Posterior vena cava (tissue), 2 donors: ENCODE measurements around the gene SHISA2. TPM values are rescaled to one million over a fixed set of nuclear protein-coding genes. Genes with fewer than 3 reads are reported as not detected.

Experiments used
- DNase-seq: peaks from one replicate; pipeline ENCODE4 v3.0.0-alpha.2; 2020; ENCODE audit warnings: low spot score
- intact Hi-C, 2 donors: fragments of 100-400 bp; cut with DNase I; formaldehyde crosslinking; loops; one replicate each; pipeline versions ENCODE4 v1.14.1 to v1.14.2; 2022 to 2023
- total RNA-seq, 2 donors: library from RNA; stranded (reverse); fragmentation: NEBNext Ultra II Directional; extraction: Animal tissue kit (Norgen Biotek cat#: 25700); gene quantifications; one replicate each; pipeline ENCODE4 v1.2.1, GENCODE V29; 2021
- donor health status: DM: yes; HTN: yes; CAD: no.
- donor health status: DM: yes; HTN: yes; CAD: no.

Gene SHISA2
- total RNA-seq, 2 donors from 2014 or later = 0.97 to 1.2 TPM

DNA sequence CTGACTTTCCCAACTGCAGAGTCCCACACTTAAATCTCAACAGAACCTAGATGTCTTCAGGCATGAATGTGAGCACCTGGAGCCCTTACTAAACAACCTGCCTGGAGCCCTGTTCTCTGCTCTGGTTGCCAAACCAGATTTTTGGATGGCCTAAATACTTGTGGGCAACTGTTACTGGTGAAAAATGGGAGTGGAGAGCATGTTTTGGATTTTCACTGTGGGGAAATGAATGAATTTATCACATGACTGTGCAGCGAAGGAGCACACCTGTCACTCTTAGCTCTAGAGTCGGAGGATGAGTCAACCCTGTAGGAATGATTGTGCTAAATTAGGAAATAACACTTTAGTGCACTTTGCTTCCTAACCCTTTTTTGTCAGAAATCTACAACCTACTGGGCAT is 30.3 kb downstream of the SHISA2 start:
- no peak for DNase-seq
- intact Hi-C loops = no loop called here

DNA sequence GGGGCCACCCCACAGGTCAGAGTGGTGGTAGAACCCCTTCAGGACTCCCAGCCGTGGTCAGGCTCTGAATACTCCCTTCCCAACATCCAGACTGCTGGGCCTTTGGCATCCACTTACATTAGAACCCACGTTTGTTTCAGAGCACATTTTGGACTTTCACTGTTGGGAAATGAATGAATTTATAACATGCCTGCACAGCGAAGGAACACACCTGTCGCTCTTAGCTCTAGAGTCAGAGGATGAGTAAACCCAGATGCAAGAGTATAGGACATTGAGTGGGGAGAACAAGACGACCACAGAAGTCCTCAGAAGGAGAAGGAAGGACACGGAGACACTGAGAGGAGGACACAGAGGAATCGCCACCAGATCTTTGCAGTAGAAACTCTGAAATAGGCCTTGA is 30.9 kb downstream of the SHISA2 start:
- DNase-seq = no peak
- intact Hi-C loops = no loop called here

DNA sequence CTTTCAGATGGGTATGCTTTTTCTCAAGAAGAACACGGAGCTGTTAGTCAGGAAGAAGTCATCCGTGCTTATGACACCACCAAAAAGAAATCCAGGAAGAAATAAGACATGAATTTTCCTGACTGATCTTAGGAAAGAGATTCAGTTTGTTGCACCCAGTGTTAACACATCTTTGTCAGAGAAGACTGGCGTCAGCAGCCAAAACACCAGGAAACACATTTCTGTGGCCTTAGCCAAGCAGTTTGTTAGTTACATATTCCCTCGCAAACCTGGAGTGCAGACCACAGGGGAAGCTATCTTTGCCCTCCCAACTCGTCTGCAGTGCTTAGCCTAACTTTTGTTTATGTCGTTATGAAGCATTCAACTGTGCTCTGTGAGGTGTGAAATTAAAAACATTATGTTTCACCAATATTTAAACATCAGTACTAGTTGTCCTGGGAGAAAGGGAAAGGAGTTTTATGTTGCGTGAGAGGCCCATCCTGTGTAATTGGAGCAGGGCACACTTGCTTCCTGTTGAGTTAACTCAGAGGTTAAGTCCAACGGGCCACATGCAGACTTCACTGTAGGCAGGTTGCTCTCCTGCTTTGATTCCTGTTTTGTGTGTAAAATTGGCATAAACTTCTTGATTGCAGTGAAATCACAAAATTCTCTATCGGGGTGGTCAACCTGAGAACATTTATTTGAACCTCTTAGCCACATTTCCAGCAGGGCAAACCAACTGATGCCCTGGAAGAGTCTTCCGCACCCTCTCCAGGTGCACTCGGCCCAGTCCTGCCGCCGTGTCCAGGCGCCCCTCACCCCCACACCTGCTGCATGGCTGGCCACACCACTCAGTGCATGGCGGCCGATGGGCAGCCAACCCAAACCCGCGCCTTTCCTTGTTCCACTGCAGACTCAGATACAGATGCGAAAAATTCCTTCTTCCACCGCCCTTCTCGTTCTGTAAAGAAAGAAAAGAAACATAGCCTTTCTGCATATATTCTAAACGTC is 31.6 kb downstream of the SHISA2 start:
- intact Hi-C loops = no loop called here
- DNase-seq = no peak

DNA sequence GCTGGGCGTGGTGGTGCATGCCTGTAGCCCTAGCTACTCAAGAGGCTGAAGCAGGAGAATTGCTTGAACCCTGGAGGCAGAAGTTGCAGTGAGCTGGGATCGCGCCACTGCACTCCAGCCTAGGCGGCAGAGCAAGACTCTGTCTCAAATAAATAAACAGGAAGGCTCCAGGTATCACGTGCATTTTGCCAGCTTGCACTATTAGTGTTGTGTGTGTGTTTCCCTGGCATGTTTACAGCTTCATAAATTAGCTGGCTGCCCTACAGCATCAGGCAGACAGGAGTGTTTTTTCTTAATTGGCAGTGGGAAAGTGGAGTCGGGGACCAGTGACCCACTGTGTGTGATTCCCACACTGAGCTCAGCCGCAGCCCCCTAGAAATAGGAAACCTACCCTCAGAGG is 32.6 kb downstream of the SHISA2 start:
- intact Hi-C loops = no loop called here
- DNase-seq = no peak

DNA sequence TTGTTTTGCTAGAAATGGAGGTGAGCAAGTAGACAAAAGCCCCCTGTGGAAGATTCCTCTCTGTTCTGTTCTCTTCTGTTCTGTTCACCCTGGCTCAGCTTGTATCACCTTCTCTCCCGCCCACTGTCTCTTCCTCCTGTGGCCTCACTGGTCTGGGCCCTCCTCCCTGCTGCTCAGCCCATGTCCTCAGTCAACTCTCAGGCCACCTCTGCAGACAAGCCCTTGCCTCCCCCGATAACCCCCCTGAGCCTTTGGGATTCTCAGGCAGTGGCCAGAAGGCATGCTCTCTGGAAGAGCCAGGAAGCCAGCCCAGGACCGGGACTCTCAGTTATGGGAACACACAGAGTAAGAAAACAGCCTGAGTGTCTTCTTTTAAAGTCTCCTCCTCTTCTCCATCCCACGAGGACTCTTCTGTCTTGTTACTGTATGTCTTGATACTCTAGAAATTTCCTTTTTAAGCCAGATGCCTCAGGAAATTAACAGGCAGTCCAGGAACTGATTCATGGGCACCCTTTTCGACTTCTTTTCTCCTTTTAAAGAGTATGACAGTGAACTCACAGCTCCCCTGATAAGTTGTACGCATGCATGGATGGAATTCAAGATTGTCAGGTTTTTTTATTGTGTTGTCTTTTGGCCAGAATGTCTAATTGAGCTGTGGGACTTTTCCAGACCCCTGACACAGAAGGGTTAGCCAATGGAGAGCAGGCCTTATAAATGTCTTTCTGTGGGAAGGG is 33.7 kb downstream of the SHISA2 start:
- no peak for DNase-seq
- intact Hi-C loops = no loop called here

DNA sequence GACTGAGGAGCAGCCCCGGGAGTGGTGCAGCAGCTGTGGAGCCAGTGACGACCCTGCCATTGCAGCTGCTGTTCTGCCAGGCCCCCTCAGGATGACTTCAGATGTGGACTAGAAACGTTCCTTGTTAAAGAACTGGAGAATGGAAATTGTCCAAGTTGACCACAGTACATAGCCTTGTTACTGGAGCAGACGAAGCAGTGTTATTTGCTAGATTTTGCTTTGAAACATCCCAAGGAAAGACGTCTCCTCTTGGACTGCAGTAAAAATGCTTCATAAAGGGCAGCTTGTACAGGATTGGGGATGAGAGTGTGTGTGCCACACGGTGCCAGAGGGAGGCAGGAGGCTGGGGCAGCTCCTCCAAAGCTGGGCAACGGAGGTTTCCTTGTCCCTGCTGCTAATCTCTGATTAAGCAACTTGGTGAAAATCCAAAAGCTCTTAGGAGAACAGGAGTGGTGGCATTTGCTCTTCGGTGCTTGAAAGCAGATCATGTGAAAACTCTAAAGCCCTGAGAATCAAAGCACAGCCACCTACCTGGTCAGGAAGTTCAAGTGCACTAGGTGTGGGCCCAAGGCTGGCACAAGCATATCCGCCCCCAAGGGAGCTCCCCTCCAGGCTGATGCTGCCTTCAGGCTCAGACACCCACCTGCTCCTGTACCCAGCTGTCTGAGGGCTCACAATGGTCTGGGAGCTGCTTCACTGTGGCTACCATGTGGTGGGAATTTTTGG is 34.5 kb downstream of the SHISA2 start:
- intact Hi-C loops = no loop called here
- no peak for DNase-seq

DNA sequence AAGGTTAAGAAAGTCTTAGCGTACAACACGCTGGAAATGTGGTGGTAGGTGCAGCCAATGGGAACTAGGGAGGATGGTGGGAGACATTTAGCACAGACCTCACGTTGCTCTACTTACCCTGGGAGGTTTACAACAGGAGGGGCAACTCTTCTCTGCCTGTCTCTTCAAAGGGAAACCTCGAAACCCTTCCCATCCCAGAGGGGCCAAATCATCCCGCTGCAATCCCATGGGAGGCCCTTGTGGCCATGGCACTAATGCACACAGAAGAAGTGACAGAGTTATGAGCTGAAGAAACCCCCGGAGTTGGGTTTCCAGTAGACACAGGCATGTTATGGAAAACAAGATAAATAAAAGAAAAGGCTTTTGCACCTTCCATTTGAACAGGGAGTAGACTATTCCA is 35.6 kb downstream of the SHISA2 start:
- intact Hi-C loops = no loop called here
- no peak for DNase-seq

DNA sequence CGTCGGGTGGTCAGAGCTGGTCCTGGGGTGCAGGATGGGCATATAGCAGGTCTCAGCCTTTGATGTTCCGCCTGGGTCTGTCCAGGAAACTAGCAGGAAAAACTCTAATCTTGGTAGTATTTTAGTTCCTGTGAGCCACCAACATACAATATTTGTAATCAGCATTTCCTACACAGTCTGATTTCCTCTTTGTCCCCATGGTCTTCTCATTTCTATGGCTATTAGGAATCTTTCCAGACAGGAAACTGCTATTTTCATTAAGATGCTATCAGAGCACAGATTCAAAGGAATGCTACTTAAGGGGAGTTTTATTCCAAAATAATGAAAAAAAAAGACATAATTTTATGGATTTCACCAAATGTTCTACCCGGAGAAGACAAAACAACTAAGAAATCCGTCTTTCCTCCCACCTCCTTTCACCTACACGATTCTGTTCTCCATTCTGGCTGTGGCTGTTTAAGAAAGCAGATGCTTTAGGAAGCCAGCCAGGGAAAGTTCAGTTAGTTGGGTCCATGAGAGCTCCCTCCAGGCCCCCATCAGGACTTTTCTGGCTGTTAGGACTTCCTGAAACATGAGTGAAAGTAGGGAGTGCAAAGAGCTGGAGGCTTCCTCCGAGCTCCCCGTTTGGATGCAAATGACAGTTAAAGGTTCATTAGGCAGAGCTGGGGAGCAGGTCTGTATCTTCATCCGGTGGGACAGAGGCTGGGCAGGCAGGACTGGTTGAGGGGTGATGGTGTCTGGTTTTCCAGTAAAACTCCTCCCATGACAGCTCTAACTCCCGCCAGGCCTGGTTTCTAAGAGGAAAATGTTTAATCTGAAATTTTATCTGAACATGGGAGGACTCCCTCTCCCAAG is 36.3 kb downstream of the SHISA2 start:
- no peak for DNase-seq
- intact Hi-C loops = no loop called here

DNA sequence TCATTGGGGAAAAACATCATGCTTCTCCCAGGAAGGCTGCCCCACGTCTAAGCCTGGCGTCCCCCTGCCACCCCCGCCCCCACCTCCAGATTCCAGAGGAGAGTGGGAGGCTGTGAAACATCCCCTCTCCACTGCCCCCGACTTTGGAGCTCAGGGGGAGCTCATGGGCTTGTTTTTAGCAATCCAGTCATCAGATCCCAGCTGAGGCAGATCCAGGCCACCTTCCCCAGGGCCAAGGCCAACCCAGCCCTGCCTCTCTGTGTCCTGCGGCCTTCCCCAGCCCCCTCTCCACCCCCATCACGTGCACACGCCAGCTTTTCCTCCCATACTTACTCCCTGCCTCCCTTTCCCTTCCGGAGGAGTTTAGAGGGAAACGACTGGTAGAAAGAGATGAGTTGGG is 38.8 kb downstream of the SHISA2 start:
- no peak for DNase-seq
- intact Hi-C loops = no loop called here

DNA sequence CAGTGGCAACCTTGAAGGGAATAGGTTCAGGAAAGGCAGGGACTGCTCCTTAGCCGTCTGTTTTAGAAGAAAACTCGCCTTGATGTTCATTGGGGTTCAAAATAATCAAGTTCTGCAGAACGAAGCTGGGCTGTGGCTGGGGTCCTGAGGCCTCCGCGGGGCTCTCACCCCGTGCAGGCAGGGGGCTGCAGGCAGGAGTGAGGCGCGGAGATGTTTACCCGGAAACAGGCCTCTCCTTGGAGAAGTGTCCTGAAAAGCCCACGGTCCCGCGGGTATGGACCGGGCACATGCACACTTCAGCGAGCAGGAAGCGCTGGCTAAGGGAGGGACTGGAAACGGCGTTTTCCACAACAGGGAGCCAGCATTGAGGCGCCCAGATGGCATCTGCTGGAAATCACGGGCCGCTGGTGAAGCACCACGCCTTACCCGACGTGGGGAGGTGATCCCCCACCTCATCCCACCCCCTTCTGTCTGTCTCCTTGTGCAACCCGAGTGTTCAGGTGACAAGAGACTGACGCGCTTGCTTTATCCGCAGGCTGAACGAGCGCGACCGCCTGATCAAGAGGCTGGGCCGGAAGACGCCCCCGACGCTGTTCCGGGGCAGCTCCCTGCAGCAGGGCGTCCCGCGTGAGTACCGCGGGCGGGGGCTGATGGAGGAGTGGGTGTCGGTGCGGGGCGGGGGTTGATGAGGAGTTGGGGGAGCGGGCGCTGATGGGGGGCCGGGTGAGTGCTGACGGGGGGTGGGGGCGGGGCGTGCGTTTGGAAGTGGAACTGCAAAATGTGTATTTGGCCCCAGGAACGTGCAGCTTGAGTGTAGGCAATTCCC is 39.6 kb downstream of the SHISA2 start:
- no peak for DNase-seq
- intact Hi-C loops = no loop called here

DNA sequence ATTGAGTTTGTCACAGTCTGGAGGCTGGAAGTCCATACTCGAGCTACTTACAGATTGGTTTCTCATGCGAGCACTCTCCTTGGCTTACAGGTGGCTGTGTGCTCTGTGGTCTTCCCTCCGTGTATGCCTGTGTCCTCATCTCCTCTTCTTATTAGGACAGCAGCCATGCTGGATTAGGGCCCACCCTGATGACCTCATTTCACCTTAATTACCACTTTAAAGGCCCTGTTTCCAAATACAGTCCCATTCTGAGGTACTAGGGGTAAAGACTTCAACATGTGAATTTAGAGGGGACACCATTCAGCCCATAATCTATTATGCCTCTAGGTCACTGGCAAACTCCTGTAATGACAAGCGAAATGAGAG is 40.6 kb downstream of the SHISA2 start:
- no peak for DNase-seq
- intact Hi-C loops = no loop called here

DNA sequence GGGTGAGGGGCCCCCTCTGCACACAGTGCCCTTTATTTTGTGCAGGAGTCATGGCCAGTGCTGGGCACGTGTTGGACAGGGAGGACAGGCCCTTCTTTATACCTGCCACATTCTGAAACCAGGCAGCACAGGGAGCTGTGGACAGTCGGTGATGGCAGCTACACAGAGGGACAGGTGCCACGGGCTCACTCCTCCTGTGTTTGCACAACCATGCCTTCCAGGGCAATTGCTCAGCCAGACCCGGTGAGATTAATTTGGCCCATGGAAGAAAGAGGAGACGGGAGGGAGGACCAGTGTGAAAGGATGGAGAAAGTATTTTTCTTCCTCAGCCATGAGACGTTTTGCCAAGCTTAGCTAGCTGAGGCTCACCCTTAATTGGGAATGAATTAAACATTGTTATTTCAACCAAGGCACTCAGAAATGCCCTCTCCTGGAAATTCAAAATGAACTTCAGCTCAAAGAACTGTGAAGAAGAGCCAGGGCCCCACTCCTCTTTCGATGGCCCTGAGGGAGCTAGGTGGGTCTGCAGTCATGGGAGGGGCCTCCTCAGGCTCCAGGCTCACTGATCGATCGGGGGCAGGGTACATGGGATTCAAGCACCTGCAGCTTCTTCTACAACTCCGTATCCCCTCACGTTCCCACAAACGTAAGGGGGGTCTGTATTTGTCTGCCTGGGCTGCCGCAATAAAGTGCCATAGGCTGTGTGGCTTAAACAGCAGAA is 41.2 kb downstream of the SHISA2 start:
- intact Hi-C loops = no loop called here
- no peak for DNase-seq

DNA sequence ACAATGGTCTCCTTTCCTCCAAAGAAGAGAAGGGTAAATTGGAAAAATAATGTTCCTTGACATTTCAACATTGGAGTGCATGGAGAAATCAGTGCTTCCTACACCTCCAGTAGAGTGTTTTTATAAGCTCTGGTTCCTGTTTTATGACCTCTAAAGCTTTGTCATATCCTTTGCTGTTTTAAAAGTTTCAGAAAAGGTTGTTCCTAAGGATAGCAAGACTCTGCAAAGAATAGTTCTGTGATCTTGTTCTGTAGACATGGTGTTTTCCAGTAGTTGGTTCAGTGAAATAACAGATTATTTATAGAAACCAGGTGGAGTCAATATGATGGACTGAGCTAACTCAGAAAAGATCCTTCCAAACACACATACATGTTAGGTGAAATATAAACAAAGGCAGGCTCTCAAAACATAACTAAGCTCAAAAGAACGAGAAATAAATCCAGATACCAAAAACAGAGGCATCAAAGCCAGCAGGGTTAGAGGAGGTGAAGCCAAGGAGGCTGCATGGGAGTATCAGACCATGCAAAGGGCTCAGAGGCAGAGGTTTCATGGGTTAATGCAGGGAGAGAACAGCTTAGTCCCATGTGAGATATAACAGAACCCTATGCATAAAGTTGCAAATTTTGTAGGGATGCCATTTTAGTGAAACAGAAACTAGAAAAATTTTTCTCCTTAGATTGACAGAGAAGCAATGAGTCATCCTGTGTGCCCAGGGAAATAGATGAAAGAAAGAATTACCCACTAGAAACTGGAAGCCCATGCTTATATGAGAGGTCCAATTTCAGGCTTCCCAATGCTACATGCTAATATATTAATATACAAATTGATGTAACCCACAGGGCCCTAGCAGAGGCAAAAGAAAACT is 44.3 kb downstream of the SHISA2 start:
- intact Hi-C loops = no loop called here

More for the DNA sequence above, 44.3 kb downstream of the SHISA2 start:
- no peak for DNase-seq
